PC-3 (cell line): ENCODE results near the gene GSTM2. TPM values are rescaled to one million over a fixed set of nuclear protein-coding genes. Genes with fewer than 3 reads are reported as not detected.

Experiments used
- ATAC-seq: fragments of 200-7000 bp; cut with Tn5 transposase; 2 replicates; pipeline ENCODE4 v1.9.1; 2020; ENCODE audit warnings: mild to moderate bottlenecking, moderate library complexity
- BruUV-seq: library from RNA; stranded (reverse); fragments of 400-500 nt; replicated peaks from 2 replicates; lab custom pipeline; 2021; lab: Mats Ljungman, UMichigan
- CTCF ChIA-PET: fragments of 300-600 bp; sonication (Branson Sonifier 250); formaldehyde crosslinking; loops from one replicate; lab custom pipeline; 2022; ENCODE audit warnings: antibody characterized with exemption; lab: Charles Lee
- POLR2A ChIA-PET: fragments of 300-600 bp; sonication (Branson Sonifier 250); formaldehyde crosslinking; loops from one replicate; lab custom pipeline; 2022; ENCODE audit warnings: antibody characterized with exemption; ENCODE audit not compliant: unreplicated experiment; lab: Charles Lee
- DNase-seq: peaks from one replicate; pipeline ENCODE4 v3.0.0-alpha.2; 2015
- H2AFZ ChIP-seq: fragments of 300-600 bp; sonication (generic); 2 replicates; pipeline ENCODE4 v1.6.0; 2016; ENCODE audit warnings: antibody characterized with exemption, low read length
- H3F3A ChIP-seq: fragments of 300-600 bp; sonication (generic); one replicate; pipeline ENCODE4 v1.6.0; 2017; ENCODE audit warnings: antibody characterized with exemption, low read length, control low read depth, mild to moderate bottlenecking; ENCODE audit not compliant: unreplicated experiment
- H3K27ac ChIP-seq: fragments of 300-600 bp; sonication (generic); 2 replicates; pipeline ENCODE4 v1.5.1; 2016; ENCODE audit warnings: mild to moderate bottlenecking, low read length
- H3K27me3 ChIP-seq: fragments of 300-600 bp; sonication (generic); 2 replicates; pipeline ENCODE4 v1.6.1; 2016; ENCODE audit warnings: low read length, mixed read lengths
- H3K36me3 ChIP-seq: fragments of 300-600 bp; sonication (generic); 2 replicates; pipeline ENCODE4 v1.6.1; 2016; ENCODE audit warnings: low read depth, mixed run types, low read length, mixed read lengths
- H3K4me1 ChIP-seq: fragments of 300-600 bp; sonication (generic); 2 replicates; pipeline ENCODE4 v1.5.1; 2016; ENCODE audit warnings: low read length; ENCODE audit not compliant: insufficient read depth
- H3K4me2 ChIP-seq: fragments of 300-600 bp; sonication (generic); 2 replicates; pipeline ENCODE4 v1.6.0; 2016; ENCODE audit warnings: low read length
- H3K4me3 ChIP-seq: fragments of 300-600 bp; sonication (generic); 2 replicates; pipeline ENCODE4 v1.5.1; 2016; ENCODE audit warnings: mild to moderate bottlenecking, low read length, mixed read lengths
- H3K79me2 ChIP-seq: fragments of 300-600 bp; sonication (generic); 2 replicates; pipeline ENCODE4 v1.6.1; 2017; ENCODE audit warnings: low read length, mixed read lengths
- H3K9ac ChIP-seq: fragments of 300-600 bp; sonication (generic); 2 replicates; pipeline ENCODE4 v1.6.0; 2016; ENCODE audit warnings: mild to moderate bottlenecking, low read length
- H3K9me2 ChIP-seq: fragments of 300-600 bp; sonication (generic); replicated peaks from 2 replicates; pipeline ENCODE4 v1.6.1; 2016; ENCODE audit warnings: mixed run types, low read length, mixed read lengths
- H3K9me3 ChIP-seq: fragments of 300-600 bp; sonication (generic); 2 replicates; pipeline ENCODE4 v1.6.1; 2016; ENCODE audit warnings: low read length, mixed read lengths
- H4K20me1 ChIP-seq: fragments of 300-600 bp; sonication (generic); 2 replicates; pipeline ENCODE4 v1.6.1; 2016; ENCODE audit warnings: low read length, mixed read lengths
- EZH2 ChIP-seq: fragments of 300-600 bp; sonication (generic); IDR thresholded peaks from one replicate; pipeline ENCODE4 v1.6.1; 2017; ENCODE audit warnings: antibody characterized with exemption, mild to moderate bottlenecking, low read length; ENCODE audit not compliant: unreplicated experiment
- EZH2phosphoT487 ChIP-seq: fragments of 300-600 bp; sonication (generic); IDR thresholded peaks from 2 replicates; pipeline ENCODE4 v1.6.1; 2018; ENCODE audit warnings: mild to moderate bottlenecking, antibody characterized with exemption, low read length, borderline replicate concordance
- intact Hi-C: fragments of 100-400 bp; cut with micrococcal nuclease; formaldehyde crosslinking; loops from 2 replicates; pipeline ENCODE4 v1.9.0; 2023
- total RNA-seq: library from RNA; depleted of rRNA; stranded (reverse); fragments of >200 nt; gene quantifications from 2 replicates; pipeline ENCODE4 v1.2.3, GENCODE V29; 2014
- TF ChIP-seq, protein P1 (sequence below): fragments of 300-600 bp; sonication (generic); conservative IDR thresholded peaks from 2 replicates; pipeline ENCODE4 v1.5.1; 2017; ENCODE audit warnings: antibody characterized with exemption, low read depth, mild to moderate bottlenecking, low read length

The GSTM2 gene
- total RNA-seq, 1 experiment from 2014 or later: 38.6 TPM

DNA sequence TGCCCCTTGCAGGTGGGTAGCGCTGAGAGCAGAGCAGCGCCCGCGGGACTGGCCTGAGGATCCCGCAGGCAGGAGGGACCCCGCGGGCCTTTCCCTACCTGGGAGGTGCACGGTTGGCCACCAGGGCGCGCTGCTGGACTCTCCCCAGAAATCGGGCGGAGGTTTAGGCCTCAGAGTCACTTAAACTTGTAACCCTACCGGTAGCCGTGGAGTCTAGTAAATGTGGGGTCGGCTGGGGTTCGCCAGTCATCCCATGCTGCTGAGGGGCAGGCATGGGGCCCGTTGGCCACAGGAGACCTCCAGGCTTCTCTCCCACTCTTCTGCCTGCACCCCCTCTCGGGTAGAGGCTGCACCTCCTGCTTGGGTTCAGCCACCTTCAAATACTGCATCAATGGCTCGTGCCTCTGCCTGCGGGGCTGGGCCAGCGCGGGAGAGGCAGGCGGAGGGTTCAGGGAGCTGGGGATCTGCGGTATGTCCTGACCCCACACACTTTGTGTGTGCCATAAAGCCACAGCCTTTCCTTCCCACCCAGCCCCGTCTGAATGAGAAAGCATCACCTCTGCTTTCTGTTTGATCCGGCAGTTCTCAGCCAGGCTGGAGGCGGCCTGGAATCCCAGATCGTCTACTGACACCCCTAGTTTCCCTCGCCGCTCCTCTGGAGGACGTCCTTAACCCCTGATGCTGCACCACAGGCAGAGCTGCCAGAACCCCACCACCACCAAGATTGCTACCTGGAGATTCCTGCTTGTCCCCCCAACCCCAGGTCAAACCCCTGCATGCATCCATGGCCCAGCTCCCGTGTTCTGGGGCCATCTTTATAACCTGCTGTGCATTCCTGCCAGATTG, 24.2 kb upstream of the GSTM2 start:
- Histone ChIP-seq H3K9me3 (no peaks in the 10 kb centered on the region), H3K79me2 (no peaks in the 10 kb centered on the region), H3F3A (no peaks in the 10 kb centered on the region), H3K4me2 (peak overlapping the region; percentile 78), H3K4me1 (peaks cover 5% of the 10 kb centered on the region; the same call in 1 of the 2 replicates), H3K9me2 (no peaks in the 10 kb centered on the region), H3K9ac (no peak overlapping the region), H3K36me3 (no peaks in the 10 kb centered on the region), H3K27me3 (no peaks in the 10 kb centered on the region), H3K4me3 (peak overlapping the region; percentile 55; the same call in 1 of the 2 replicates), H2AFZ (peak overlapping the region; percentile 84), H4K20me1 (no peaks in the 10 kb centered on the region), H3K27ac (no peak overlapping the region)
- ChIA-PET POLR2A (no interaction called here), CTCF (no interaction called here)
- intact Hi-C loops: loop anchor here (1.0 to 2.0 kb wide), 2 partner anchors 130 to 339 kb away; no protein-coding TSS in a partner anchor
- TF ChIP-seq EZH2: no peak
- TF ChIP-seq, protein P1, sequence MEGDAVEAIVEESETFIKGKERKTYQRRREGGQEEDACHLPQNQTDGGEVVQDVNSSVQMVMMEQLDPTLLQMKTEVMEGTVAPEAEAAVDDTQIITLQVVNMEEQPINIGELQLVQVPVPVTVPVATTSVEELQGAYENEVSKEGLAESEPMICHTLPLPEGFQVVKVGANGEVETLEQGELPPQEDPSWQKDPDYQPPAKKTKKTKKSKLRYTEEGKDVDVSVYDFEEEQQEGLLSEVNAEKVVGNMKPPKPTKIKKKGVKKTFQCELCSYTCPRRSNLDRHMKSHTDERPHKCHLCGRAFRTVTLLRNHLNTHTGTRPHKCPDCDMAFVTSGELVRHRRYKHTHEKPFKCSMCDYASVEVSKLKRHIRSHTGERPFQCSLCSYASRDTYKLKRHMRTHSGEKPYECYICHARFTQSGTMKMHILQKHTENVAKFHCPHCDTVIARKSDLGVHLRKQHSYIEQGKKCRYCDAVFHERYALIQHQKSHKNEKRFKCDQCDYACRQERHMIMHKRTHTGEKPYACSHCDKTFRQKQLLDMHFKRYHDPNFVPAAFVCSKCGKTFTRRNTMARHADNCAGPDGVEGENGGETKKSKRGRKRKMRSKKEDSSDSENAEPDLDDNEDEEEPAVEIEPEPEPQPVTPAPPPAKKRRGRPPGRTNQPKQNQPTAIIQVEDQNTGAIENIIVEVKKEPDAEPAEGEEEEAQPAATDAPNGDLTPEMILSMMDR: peak; percentile 92
- no peak for TF ChIP-seq EZH2phosphoT487
- peak; percentile 86 for DNase-seq
- ATAC-seq: peak; percentile 97
- BruUV-seq: no TSS peak

DNA sequence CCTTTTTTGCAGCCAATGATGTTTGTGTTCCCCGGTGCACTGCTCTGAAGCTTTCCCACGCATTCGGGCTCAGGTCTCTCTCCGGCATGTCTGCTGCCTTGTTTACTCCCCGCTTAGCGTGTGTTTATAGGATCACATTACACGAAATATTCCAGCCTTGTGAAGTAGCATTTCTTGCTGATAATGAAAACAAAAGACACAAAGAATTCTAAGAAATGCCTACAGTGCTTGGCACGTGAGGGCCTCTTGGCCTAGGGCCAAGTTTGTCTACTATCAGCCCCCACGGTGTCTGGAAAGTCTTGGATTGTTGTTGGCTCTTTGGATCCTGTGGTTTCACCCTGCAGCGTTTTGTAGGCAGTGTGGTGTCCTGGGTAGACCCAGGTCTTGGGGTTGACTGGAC, 23.2 kb upstream of the GSTM2 start:
- H3K4me2 ChIP-seq: no peak overlapping the region
- DNase-seq: no peak
- H3K9me2 ChIP-seq: no peaks in the 10 kb centered on the region
- CTCF ChIA-PET: no interaction called here
- no peak overlapping the region for H2AFZ ChIP-seq
- H3K9me3 ChIP-seq: no peaks in the 10 kb centered on the region
- H4K20me1 ChIP-seq: no peaks in the 10 kb centered on the region
- intact Hi-C loops: no loop called here
- peaks cover 9% of the 10 kb centered on the region for H3K4me1 ChIP-seq
- no peaks in the 10 kb centered on the region for H3F3A ChIP-seq
- H3K79me2 ChIP-seq: no peaks in the 10 kb centered on the region
- TF ChIP-seq, protein P1: no peak
- TF ChIP-seq EZH2: no peak
- TF ChIP-seq EZH2phosphoT487: no peak
- H3K4me3 ChIP-seq: no peak overlapping the region
- H3K36me3 ChIP-seq: no peaks in the 10 kb centered on the region
- POLR2A ChIA-PET: no interaction called here
- H3K27me3 ChIP-seq: no peaks in the 10 kb centered on the region
- no peak for ATAC-seq
- no peak overlapping the region for H3K27ac ChIP-seq
- no peak overlapping the region for H3K9ac ChIP-seq
- BruUV-seq: no TSS peak

DNA sequence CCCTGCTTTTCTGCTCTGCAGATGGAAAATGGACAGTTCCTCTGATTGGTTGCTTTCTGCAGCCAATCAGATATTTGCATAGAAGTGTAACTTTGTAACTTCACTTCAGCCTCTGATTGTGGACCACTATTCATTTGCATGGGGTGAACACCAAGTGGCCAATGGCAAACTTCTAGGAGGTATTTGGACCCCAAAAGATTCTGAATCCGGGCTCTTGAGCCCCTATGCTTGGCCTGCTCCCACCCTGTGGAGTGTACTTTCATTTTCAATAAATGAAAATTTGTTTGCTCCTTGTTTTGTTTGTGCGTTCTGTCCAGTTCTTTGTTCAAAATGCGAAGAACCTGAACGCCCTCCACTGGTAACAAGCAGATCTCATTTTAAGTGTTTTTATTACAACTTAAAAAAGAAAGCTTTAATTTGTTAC, 18.4 kb upstream of the GSTM2 start:
- H2AFZ ChIP-seq: peak overlapping the region; percentile 80
- peak; percentile 37 for DNase-seq
- peak; percentile 48 for ATAC-seq

More for the DNA sequence above, 18.4 kb upstream of the GSTM2 start:
- intact Hi-C loops: loop anchor here (1.0 kb wide), 1 partner anchor 103 kb away; no protein-coding TSS in a partner anchor
- H3K4me1 ChIP-seq: peaks cover 35% of the 10 kb centered on the region
- H3K27ac ChIP-seq: no peak overlapping the region
- no TSS peak for BruUV-seq
- ChIA-PET POLR2A (interaction anchor here (0.6 kb wide), 1 partner anchor 29 kb away, joined by 4 read pairs; no protein-coding TSS in a partner anchor), CTCF (interaction anchor here (0.6 to 4.6 kb wide), 6 partner anchors 9 to 335 kb away, joined by 3 to 31 read pairs (median 5); partner anchors contain the start of genes AHCYL1 and AMIGO1)
- H3K36me3 ChIP-seq: no peaks in the 10 kb centered on the region
- peak overlapping the region; percentile 83 for H3K4me2 ChIP-seq
- no peaks in the 10 kb centered on the region for H3K9me3 ChIP-seq
- no peaks in the 10 kb centered on the region for H3F3A ChIP-seq
- H3K9ac ChIP-seq: no peak overlapping the region
- no peaks in the 10 kb centered on the region for H4K20me1 ChIP-seq
- H3K4me3 ChIP-seq: peak overlapping the region; percentile 66
- no peaks in the 10 kb centered on the region for H3K27me3 ChIP-seq
- no peaks in the 10 kb centered on the region for H3K9me2 ChIP-seq
- no peaks in the 10 kb centered on the region for H3K79me2 ChIP-seq
- TF ChIP-seq EZH2phosphoT487 (no peak), EZH2 (no peak)
- TF ChIP-seq, protein P1: peak; percentile 63
